Neural cell (in vitro differentiated cells): ENCODE measurements around the gene LTBP4. TPM values are rescaled to one million over a fixed set of nuclear protein-coding genes. Genes with fewer than 3 reads are reported as not detected.
"Not testable (repeated sequence)": the region's sequence is repeated elsewhere in the genome, so short reads cannot be mapped to it uniquely, and the experiment has no call there.

Source experiments
- H2AFZ ChIP-seq: fragments of 200-600, 300-800 bp; sonication (generic), shearing (Covaris generic); 2 replicates; pipeline ENCODE4 v1.6.0; 2014; ENCODE audit warnings: low read depth, mild to moderate bottlenecking, antibody characterized with exemption, low read length, moderate library complexity
- H3F3A ChIP-seq: fragments of 200-600 bp; shearing (Covaris generic); 2 replicates; pipeline ENCODE4 v1.6.1; 2016; ENCODE audit warnings: mild to moderate bottlenecking, moderate library complexity, mixed read lengths, antibody characterized with exemption, low read length; ENCODE audit not compliant: insufficient read depth, poor library complexity, severe bottlenecking
- H3K27ac ChIP-seq: fragments of 200-600, 300-800 bp; sonication (generic), shearing (Covaris generic); 2 replicates; pipeline ENCODE4 v1.5.1; 2014; ENCODE audit warnings: mild to moderate bottlenecking, low read length, moderate library complexity
- H3K27me3 ChIP-seq: fragments of 300-800, 200-600 bp; sonication (generic), shearing (Covaris generic); 2 replicates; pipeline ENCODE4 v1.6.0; 2014; ENCODE audit warnings: mild to moderate bottlenecking, low read depth, low read length, moderate library complexity; ENCODE audit not compliant: insufficient read depth
- H3K36me3 ChIP-seq: fragments of 300-800, 200-600 bp; sonication (generic), shearing (Covaris generic); 2 replicates; pipeline ENCODE4 v1.5.1; 2014; ENCODE audit warnings: mild to moderate bottlenecking, antibody characterized with exemption, low read length, moderate library complexity; ENCODE audit not compliant: insufficient read depth
- H3K4me2 ChIP-seq: fragments of 300-800, 200-600 bp; sonication (generic), shearing (Covaris generic); 2 replicates; pipeline ENCODE4 v1.6.0; 2014; ENCODE audit warnings: mild to moderate bottlenecking, low read length
- H3K4me3 ChIP-seq: fragments of 300-800, 200-600 bp; sonication (generic), shearing (Covaris generic); 2 replicates; pipeline ENCODE4 v1.5.1; 2014; ENCODE audit warnings: mild to moderate bottlenecking, low read length, moderate library complexity
- H3K79me2 ChIP-seq: fragments of 200-600 bp; shearing (Covaris generic); replicated peaks from 2 replicates; pipeline ENCODE4 v1.6.0; 2014; ENCODE audit warnings: mild to moderate bottlenecking, low read length, moderate library complexity; ENCODE audit not compliant: insufficient read depth
- H3K9ac ChIP-seq: fragments of 300-800, 200-600 bp; sonication (generic), shearing (Covaris generic); 2 replicates; pipeline ENCODE4 v1.6.1; 2016; ENCODE audit warnings: mild to moderate bottlenecking, low read length, mixed read lengths
- H3K9me2 ChIP-seq: fragments of 200-600 bp; shearing (Covaris generic); 2 replicates; pipeline ENCODE4 v1.6.1; 2016; ENCODE audit warnings: mild to moderate bottlenecking, low read length, mixed read lengths; ENCODE audit not compliant: insufficient read depth
- H3K9me3 ChIP-seq: fragments of 200-600, 300-800 bp; sonication (generic), shearing (Covaris generic); 2 replicates; pipeline ENCODE4 v1.6.1; 2016; ENCODE audit warnings: mild to moderate bottlenecking, mixed run types, low read length, moderate library complexity, mixed read lengths
- H4K20me1 ChIP-seq: fragments of 200-600 bp; shearing (Covaris generic); 2 replicates; pipeline ENCODE4 v1.6.1; 2016; ENCODE audit warnings: mild to moderate bottlenecking, mixed run types; ENCODE audit not compliant: insufficient read depth
- CTCF ChIP-seq: fragments of 450-650 bp; IDR thresholded peaks from 2 replicates; pipeline ENCODE4 v1.5.1; 2014; ENCODE audit warnings: antibody characterized with exemption, mild to moderate bottlenecking, moderate library complexity; ENCODE audit not compliant: poor library complexity, severe bottlenecking
- EP300 ChIP-seq: fragments of 450-650 bp; conservative IDR thresholded peaks from 2 replicates; pipeline ENCODE4 v1.6.1; 2014; ENCODE audit warnings: antibody characterized with exemption, mild to moderate bottlenecking, moderate library complexity; ENCODE audit not compliant: poor library complexity, severe bottlenecking
- EZH2 ChIP-seq: fragments of 200-600, 300-800 bp; shearing (Covaris generic), sonication (generic); IDR thresholded peaks from 2 replicates; pipeline ENCODE4 v1.6.1; 2014; ENCODE audit warnings: antibody characterized with exemption, low read length, borderline replicate concordance, mild to moderate bottlenecking; ENCODE audit not compliant: insufficient read depth, poor library complexity, severe bottlenecking
- MXI1 ChIP-seq: fragments of 450-650 bp; conservative IDR thresholded peaks from 2 replicates; pipeline ENCODE4 v1.6.1; 2014; ENCODE audit warnings: antibody characterized with exemption, mild to moderate bottlenecking; ENCODE audit not compliant: poor library complexity, severe bottlenecking
- POLR2AphosphoS5 ChIP-seq: IDR thresholded peaks from 2 replicates; pipeline ENCODE4 v1.6.1; 2012
- RAD21 ChIP-seq: fragments of 450-650 bp; conservative IDR thresholded peaks from 2 replicates; pipeline ENCODE4 v1.6.1; 2014; ENCODE audit warnings: antibody characterized with exemption, mild to moderate bottlenecking, moderate library complexity
- REST ChIP-seq: IDR thresholded peaks from 2 replicates; pipeline ENCODE4 v1.6.1; 2012; ENCODE audit warnings: borderline replicate concordance
- SMC3 ChIP-seq: fragments of 450-650 bp; conservative IDR thresholded peaks from 2 replicates; pipeline ENCODE4 v1.6.1; 2014; ENCODE audit warnings: antibody characterized with exemption, mild to moderate bottlenecking, moderate library complexity; ENCODE audit not compliant: poor library complexity
- TAF1 ChIP-seq: IDR thresholded peaks from 2 replicates; pipeline ENCODE4 v1.6.1; 2012; ENCODE audit warnings: low read depth
- polyA plus RNA-seq: library from polyadenylated mRNA; depleted of rRNA; stranded (reverse); fragments of >200 nt; gene quantifications from 2 replicates; pipeline ENCODE4 v1.2.3, GENCODE V29; 2014

The LTBP4 gene
- polyA plus RNA-seq, 1 donor from 2014 or later: 55.6 TPM

- no peak overlapping the region for H3K4me2 ChIP-seq
- no peaks in the 10 kb centered on the region for H3K9me3 ChIP-seq
- H3K79me2 ChIP-seq: no peaks in the 10 kb centered on the region
- H3K36me3 ChIP-seq: no peaks in the 10 kb centered on the region
- no peak overlapping the region for H3K27ac ChIP-seq
- no peaks in the 10 kb centered on the region for H4K20me1 ChIP-seq
- H3K9ac ChIP-seq: no peak overlapping the region
- H2AFZ ChIP-seq: no peak overlapping the region
- H3K27me3 ChIP-seq: no peaks in the 10 kb centered on the region
- H3K4me3 ChIP-seq: no peak overlapping the region
- TF ChIP-seq EP300 (no peak), TAF1 (no peak), REST (no peak), MXI1 (no peak)
- H3F3A ChIP-seq: no peaks in the 10 kb centered on the region
- H3K9me2 ChIP-seq: no peaks in the 10 kb centered on the region
Observed at GRCh38 chr19:40622773-40623075, 21.6 kb downstream of the LTBP4 start.

- H3K36me3 ChIP-seq: no peaks in the 10 kb centered on the region
- no peaks in the 10 kb centered on the region for H4K20me1 ChIP-seq
- H3K4me2 ChIP-seq: no peak overlapping the region
- no peak overlapping the region for H2AFZ ChIP-seq
- no peak overlapping the region for H3K9ac ChIP-seq
- no peak for TF ChIP-seq MXI1
- TF ChIP-seq CTCF: no peak
- no peak for TF ChIP-seq EZH2
- TF ChIP-seq EP300: no peak
- no peak for TF ChIP-seq TAF1
- no peak for TF ChIP-seq SMC3
- no peak for TF ChIP-seq RAD21
- no peak for TF ChIP-seq POLR2AphosphoS5
- TF ChIP-seq REST: no peak
- no peaks in the 10 kb centered on the region for H3K9me3 ChIP-seq
- no peak overlapping the region for H3K4me3 ChIP-seq
- no peaks in the 10 kb centered on the region for H3F3A ChIP-seq
- no peaks in the 10 kb centered on the region for H3K79me2 ChIP-seq
- no peaks in the 10 kb centered on the region for H3K27me3 ChIP-seq
- no peak overlapping the region for H3K27ac ChIP-seq
- H3K9me2 ChIP-seq: no peaks in the 10 kb centered on the region
Observed at GRCh38 chr19:40623403-40624251, 22.5 kb downstream of the LTBP4 start.

- H3K27me3 ChIP-seq, H3K79me2 ChIP-seq, H3K4me2 ChIP-seq, H3K27ac ChIP-seq, H3K4me3 ChIP-seq, H3K36me3 ChIP-seq, H3K9me3 ChIP-seq, H2AFZ ChIP-seq, H4K20me1 ChIP-seq, H3F3A ChIP-seq, H3K9me2 ChIP-seq, H3K9ac ChIP-seq: not testable (repeated sequence)
Observed at GRCh38 chr19:40624369-40625153, 23.4 kb downstream of the LTBP4 start.
